ENCODE measurements around the gene SHROOM3.

Gene SHROOM3

DNA sequence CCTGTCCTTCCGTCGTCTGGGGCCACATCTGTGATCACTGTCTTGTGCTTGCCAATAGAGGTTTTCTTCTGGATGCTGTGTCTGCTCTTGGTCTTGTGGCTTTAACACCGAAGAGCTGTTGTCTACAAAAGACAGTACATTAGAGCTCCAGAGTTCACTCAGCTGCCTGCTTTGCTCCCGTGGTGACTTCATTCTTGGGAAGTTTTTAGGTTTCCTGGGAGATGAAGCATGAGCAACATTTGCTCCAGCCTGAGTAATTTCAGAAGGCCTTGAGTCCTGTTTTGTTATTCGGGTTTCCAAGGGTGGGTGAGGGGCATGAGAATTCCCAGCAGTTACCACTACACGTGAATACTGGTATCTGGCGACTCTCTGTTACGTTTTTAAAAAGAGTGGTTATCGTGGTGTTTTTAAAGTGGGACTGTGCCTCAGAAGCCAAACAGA is 189.2 kb downstream of the SHROOM3 start:
- no peak for TF ChIP-seq GATA1 (IDR thresholded peaks at IDR 0.05; ENCODE audit: low read depth, low read length)
- TF ChIP-seq POLR2A (IDR thresholded peaks at IDR 0.05; ENCODE audit: low read length), result no peak
- DNase-seq, result no peak

DNA sequence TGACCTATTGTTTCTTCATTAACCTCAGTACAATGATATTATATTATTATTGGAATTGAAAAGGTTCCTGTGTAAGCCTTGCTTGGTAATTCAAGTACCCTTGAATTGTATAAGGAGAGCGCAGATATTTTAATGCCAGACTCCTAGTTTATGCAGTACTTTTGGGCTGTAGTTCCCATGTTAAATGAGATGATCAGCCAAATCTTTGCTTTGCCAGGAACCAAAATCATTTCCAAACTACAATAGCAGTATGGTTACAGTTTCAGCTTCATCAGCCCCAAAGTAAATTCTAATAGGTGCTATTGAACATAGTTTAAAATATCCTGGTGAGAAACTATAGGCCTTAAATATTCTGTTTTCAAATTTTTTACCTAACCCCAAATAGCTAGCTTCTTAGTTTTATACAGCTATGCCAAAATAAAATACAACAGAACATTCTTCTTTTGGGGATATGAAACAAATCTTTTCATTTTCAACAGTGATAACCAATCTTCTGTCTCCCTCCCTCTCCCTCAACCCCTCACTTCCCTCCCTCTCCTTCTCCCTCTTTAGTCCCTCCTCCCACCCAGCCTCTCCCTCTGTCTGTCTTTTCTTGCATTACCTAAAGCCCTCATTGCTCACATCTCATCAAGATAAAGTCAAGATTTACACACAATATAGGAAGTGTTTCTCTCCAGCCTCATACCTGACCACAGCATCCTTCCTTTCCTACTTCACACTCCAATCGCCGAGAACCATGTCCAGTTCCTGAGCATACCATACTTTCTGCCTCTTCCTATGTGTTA is 190.1 kb downstream of the SHROOM3 start:
- no peak for TF ChIP-seq GATA1 (IDR thresholded peaks at IDR 0.05; ENCODE audit: low read depth, low read length)
- no peak for TF ChIP-seq POLR2A (IDR thresholded peaks at IDR 0.05; ENCODE audit: low read length)
- DNase-seq, result no peak

DNA sequence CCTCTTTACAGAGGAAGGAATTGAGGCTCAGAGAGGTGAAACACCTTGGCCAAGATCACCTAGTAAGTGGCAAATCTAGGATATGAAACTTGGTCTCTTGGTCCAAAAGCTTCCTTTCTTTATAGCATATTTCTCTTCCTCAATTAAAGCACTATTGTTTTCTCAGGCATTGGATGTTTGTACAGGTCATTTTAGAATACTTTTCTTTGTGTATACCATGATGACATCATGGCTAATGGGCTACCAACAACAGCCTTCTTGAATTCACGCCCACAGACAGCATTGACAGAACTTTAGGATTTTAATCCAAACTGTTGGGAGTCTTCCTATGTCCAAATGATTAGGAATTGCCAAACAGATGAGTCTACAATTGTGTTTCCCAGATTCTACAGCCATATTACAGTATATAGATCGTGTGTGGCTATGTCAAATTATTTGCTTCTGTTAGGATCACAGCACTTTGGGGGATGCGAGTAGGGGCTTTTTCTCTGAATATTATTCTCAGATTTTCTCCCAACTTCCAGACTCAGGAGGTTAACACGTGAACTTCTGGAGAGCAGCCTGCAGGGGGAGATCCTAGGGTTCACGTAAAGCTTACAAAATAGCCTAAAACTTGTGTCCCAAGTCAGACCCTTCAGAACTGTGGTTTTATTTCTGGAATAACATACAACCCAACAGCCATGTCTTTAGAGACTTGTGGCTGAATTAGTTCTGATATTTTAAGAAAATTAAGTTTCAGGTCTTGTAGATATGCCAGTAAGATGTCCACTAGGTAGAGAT is 191.8 kb downstream of the SHROOM3 start:
- no peak for TF ChIP-seq GATA1 (IDR thresholded peaks at IDR 0.05; ENCODE audit: low read depth, low read length)
- DNase-seq, result no peak

DNA sequence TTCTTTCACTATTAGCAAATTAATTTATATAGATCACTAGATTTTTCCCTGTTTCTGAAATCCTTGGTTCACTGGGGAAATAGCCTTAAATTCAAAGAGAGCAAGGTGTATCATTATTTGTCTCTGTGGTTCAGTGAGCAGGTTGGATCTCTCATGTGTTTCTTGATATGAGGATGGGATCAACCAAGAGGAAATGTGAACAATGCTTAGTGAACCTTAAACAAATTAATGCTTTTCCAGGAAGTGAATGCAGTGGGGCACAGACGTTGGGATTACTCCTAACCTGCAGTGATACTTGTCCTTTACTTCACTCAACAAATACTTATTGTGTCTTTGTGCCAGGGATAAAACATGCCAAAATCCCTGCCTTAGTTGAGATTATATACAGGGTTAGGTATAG is 193.2 kb downstream of the SHROOM3 start:
- DNase-seq, result no peak
- TF ChIP-seq GATA1 (IDR thresholded peaks at IDR 0.05; ENCODE audit: low read depth, low read length) (no peak), POLR2A (IDR thresholded peaks at IDR 0.05; ENCODE audit: low read length) (no peak)

DNA sequence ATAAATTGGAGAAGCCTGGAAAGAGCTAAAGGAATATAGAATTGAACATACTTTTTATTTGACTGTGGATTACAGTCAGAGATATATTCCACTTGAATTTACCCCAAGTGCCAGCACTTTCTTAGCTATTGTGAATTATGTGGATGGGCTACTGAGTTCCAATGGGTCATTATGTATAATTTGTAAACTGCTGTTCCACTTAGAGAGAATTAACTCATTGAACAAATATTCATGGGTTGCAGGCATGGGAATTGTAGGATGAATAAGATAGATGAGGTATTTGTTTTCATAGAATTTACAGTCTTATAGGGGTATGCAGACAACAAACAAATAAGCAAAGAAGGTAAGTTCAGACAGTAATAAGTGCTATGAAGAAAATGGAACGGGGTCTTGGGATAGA is 195.7 kb downstream of the SHROOM3 start:
- TF ChIP-seq POLR2A (IDR thresholded peaks at IDR 0.05; ENCODE audit: low read length) (no peak), GATA1 (IDR thresholded peaks at IDR 0.05; ENCODE audit: low read depth, low read length) (no peak)
- DNase-seq, result no peak

DNA sequence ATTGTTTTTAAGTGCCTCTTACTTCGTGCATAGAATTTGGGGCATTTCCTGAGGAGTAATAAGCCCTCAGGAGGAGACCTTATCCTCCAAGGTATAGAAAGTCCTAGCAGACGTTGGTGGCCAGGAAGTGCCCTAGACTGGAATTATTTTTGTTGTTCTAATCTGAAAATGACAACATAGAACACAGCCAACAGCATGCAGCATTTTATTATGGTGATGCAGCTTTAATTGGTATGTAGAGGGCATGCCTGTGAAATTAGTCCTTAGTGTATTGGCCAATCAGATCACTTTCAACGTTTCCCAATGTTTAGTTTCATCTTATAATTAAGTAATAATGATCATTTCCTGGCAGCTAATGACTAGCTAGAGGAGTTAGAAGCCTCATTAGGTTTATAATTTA is 199.2 kb downstream of the SHROOM3 start:
- DNase-seq, result no peak
- no peak for TF ChIP-seq POLR2A (IDR thresholded peaks at IDR 0.05; ENCODE audit: low read length)
- no peak for TF ChIP-seq GATA1 (IDR thresholded peaks at IDR 0.05; ENCODE audit: low read depth, low read length)

DNA sequence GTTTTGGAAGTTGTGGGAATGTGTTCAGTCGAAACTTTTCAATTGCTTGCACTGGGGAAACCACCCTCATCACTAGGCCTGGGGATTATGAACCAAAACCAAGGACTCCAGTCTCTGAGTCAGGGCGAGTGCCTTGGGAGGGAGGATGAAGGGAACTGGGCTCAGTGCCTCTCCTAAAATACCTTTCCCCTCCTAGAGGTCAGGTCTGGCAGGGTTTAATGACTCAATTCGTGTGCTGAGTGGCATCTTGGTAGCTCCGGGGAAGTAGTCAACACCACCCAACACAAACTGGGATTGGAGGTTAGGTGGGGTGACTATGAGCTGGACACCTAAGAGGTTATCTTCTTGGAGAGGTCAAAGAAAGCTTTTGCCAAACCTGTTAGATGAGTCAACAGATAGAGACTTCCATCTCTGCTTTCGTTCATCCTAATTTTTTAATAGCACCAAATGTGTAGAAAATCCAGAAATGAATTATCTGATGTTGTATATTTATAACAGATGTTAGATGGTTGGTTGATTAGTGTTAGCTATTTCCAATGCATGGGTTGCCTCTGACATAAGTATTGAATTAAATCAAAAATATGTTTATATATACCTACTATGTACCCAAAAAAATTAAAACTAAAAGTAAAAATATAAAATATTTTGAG is 202.8 kb downstream of the SHROOM3 start:
- DNase-seq, result no peak
- TF ChIP-seq POLR2A (IDR thresholded peaks at IDR 0.05; ENCODE audit: low read length) (no peak), GATA1 (IDR thresholded peaks at IDR 0.05; ENCODE audit: low read depth, low read length) (no peak)

DNA sequence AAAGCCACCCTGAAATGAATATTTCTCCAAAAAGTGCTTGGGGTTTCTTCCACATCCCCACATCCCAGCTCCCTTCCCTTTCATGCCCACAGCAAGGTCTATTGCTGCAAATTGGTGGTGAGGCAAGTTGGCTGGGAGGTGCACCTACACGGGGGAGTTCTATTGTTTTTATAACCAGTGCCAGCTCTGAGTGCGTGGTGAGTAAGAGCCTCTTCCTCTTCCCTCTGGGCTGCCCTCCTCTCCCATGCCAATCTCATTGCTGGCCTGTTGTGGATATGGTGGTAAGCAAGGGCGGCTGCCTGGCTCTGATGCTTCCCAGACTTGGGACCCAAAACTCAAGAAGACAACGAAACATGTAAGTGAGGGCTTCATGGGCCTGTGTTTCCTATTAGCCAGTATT is 204.3 kb downstream of the SHROOM3 start:
- no peak for DNase-seq
- TF ChIP-seq POLR2A (IDR thresholded peaks at IDR 0.05; ENCODE audit: low read length), result no peak
- TF ChIP-seq GATA1 (IDR thresholded peaks at IDR 0.05; ENCODE audit: low read depth, low read length), result no peak

DNA sequence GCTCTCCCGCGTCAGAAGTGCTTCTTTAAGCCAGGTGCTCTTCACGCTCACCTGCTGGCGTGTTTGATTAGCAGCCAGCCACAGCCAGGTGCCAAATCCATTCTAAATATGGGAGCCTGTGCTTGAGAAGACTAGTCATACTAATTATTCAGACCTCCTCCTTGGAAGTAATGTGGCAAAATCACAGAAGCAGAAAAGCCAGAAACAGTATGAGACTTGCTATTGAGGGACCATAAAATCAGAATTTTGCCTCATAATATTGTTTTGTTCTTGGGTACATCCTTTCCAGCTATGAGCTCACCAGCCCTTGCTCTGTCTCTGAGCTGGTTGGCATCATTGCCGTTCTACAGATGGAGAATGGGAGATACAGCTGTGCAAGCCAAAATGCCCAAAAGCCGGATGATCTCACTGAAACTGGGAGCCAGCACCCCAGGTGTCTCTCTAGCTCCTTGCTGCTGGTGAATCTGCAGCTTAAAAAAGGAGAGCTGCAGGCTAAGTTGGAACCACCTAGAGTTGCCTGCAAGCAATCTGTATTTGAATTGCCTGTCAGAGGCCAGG is 205.4 kb downstream of the SHROOM3 start:
- no peak for DNase-seq
- TF ChIP-seq POLR2A (IDR thresholded peaks at IDR 0.05; ENCODE audit: low read length) (no peak), GATA1 (IDR thresholded peaks at IDR 0.05; ENCODE audit: low read depth, low read length) (no peak)

DNA sequence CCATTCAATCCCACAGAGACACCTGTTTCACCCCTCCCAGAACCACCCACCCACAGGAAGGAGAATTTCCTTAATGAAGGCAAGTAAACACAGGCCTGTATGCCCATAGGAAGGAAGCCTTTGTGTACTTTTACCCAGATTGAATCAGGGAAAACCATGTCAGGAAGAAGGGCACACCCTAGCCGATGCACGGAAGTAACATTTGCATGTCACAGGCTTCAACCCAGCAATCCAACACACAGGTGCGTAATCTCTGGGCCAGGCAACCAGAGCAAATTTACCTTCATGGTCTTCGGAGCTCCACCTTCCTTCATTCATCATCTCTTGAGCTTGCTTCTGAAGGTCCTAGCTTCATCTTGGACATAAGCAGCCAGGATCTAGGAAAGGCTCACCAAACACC is 206.3 kb downstream of the SHROOM3 start:
- DNase-seq, result no peak
- no peak for TF ChIP-seq POLR2A (IDR thresholded peaks at IDR 0.05; ENCODE audit: low read length)
- TF ChIP-seq GATA1 (IDR thresholded peaks at IDR 0.05; ENCODE audit: low read depth, low read length), result no peak

DNA sequence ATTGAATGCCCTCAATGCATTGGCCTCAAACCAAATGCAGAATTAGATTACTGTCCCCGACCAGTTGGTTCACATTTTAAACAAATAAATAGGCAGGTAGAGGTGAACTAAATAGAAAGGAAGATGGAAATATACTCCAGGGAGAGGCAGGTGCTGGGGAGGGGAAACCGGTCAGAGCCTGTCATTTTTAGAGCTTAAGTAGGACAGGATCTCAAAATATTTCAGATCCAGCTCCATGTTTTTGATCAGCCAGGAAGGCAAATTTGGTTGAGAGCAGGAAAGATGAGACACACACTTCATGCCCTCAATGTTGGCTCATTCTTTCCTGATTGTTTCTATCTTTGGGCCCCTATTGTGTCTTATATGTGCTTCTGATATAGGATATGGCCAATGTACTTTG is 206.7 kb downstream of the SHROOM3 start:
- DNase-seq, result no peak
- TF ChIP-seq POLR2A (IDR thresholded peaks at IDR 0.05; ENCODE audit: low read length), result no peak
- TF ChIP-seq GATA1 (IDR thresholded peaks at IDR 0.05; ENCODE audit: low read depth, low read length), result no peak

DNA sequence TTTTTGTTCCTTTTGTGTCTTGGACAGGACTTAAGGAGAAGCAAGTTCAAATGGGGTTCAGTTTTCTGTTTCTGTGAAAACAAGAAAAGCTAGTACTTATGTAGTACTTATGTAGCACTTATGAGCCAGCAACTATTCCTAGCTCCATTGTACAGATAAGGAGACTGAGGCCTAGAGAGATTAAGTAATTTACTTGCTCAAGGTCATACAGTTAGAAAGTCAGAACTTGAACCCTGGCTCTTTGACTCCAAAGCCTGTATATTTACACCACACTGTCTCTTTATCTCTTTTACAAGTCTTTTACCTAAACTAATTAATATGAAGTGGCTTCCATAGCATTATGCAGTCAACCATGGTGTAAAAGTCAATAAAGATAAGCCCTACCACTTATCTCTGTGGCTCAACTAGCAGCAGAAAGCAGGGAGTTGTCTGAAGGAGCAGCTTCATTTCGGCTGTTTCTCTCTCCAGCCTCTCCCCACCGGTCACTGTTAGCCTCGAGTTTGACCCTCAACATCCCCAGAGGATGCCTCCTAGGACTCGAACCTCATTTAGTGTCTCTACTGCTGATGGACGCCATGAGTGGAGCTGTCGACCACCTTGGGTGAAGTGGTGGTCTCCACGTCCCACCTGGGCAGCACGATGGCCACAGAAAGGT is 209.9 kb downstream of the SHROOM3 start:
- no peak for DNase-seq
- TF ChIP-seq POLR2A (IDR thresholded peaks at IDR 0.05; ENCODE audit: low read length), result no peak
- no peak for TF ChIP-seq GATA1 (IDR thresholded peaks at IDR 0.05; ENCODE audit: low read depth, low read length)

DNA sequence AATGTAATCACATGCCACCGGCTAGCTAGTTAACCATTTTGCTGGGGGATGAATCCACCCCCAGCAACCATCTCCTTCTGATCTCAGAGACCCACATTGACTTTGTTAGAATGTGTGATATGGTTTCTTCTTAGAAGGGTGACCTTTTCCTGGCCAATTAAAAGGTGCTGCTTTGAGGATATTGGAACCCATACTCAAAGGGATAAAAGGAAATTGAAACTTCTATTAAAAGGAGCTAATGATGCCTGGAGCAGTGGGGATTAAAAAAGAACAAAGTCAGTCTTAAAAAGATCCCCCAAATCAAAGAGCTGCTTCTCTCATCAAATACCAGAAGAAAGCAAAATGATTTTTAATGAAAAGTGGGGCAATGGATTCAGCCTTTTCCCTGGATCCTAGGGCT is 214.1 kb downstream of the SHROOM3 start:
- no peak for TF ChIP-seq GATA1 (IDR thresholded peaks at IDR 0.05; ENCODE audit: low read depth, low read length)
- TF ChIP-seq POLR2A (IDR thresholded peaks at IDR 0.05; ENCODE audit: low read length), result no peak
- DNase-seq, result no peak

DNA sequence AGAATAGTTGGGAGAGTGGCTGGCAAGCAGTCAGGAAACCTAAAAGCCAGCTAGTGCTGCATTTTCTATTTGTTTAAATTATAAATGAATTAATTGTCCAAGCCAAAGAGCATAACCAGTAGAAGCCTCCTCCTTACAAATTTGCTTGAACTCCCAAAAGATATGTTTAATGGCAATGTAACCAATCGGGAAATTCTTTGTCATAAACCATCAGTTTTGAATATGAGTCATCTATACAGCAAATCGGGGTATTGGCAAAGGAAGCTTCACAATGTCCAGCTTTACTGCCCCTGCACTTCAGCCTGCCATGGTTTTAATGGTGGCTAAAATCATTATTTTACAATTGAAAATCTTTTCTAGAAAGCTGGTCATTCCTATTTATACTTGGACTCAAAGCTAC is 216.6 kb downstream of the SHROOM3 start:
- DNase-seq, result no peak
- no peak for TF ChIP-seq POLR2A (IDR thresholded peaks at IDR 0.05; ENCODE audit: low read length)
- no peak for TF ChIP-seq GATA1 (IDR thresholded peaks at IDR 0.05; ENCODE audit: low read depth, low read length)

Data from erythroblast (primary cell).